Peyer's patch (tissue), 4 donors: ENCODE results near the gene GLTP.

Experiments
- POLR2A ChIP-seq, 2 donors: fragments of 450-650 bp; IDR thresholded peaks; one replicate each; pipeline ENCODE4 v1.5.1; 2017; ENCODE audit warnings: antibody characterized with exemption in 2 of 2, mild to moderate bottlenecking in 2 of 2, moderate library complexity in 2 of 2
- TF ChIP-seq, protein P1 (sequence below), 6 experiments: fragments of 450-650 bp in 4 of 6; fragments of 200-600 bp in 2 of 6; sonication (generic) in 1 of 6; IDR thresholded peaks; one replicate each; pipeline ENCODE4 v1.5.1; 2017 to 2019; ENCODE audit warnings: antibody characterized with exemption in 6 of 6, mild to moderate bottlenecking in 3 of 6, moderate library complexity in 1 of 6

DNA sequence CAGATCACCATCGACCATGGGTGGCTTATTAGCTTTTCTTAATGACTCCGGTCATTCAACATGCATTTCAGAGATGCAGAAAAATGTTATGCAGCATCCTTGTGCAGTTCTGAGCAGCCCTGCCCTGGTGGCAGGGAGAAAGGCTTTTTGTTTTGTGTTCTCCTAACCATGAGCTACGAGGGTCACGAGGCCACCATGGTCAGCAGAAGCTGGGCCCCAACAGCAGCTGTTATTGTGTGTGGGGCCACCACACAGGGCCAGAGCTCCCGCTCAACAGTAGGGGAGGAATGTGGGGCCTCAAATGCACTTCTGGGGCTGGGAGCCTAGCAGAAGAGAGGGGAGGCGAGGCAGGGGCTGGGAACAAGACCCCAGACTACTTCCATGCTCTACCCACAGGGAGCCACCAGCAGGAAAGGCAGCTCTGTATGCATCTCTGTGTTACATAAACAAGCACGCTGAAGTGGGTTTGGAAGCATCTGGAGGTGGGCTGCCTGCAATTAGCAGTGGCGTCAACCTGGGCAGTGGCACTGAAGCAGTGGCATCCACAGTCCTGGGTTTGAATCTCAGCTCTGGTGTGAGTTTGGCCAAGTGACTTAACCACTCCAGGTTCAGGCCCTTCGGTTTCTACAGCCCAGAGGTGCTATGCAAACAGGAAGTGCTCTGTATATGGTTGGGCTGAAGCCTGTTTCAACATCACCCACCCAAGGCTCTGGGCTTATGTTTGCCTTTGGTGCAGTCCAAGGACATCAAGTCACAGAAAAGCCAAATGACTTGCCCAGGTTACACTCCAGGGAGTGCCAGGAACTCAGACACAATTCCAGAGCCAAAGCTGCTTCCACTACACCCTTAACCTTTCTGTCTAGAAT lies 16.3 kb downstream of the GLTP start:
- no peak for TF ChIP-seq POLR2A (IDR thresholded peaks at IDR 0.05)
- TF ChIP-seq, protein P1, sequence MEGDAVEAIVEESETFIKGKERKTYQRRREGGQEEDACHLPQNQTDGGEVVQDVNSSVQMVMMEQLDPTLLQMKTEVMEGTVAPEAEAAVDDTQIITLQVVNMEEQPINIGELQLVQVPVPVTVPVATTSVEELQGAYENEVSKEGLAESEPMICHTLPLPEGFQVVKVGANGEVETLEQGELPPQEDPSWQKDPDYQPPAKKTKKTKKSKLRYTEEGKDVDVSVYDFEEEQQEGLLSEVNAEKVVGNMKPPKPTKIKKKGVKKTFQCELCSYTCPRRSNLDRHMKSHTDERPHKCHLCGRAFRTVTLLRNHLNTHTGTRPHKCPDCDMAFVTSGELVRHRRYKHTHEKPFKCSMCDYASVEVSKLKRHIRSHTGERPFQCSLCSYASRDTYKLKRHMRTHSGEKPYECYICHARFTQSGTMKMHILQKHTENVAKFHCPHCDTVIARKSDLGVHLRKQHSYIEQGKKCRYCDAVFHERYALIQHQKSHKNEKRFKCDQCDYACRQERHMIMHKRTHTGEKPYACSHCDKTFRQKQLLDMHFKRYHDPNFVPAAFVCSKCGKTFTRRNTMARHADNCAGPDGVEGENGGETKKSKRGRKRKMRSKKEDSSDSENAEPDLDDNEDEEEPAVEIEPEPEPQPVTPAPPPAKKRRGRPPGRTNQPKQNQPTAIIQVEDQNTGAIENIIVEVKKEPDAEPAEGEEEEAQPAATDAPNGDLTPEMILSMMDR (IDR thresholded peaks at IDR 0.05): no peak
